NB4 (cell line): ENCODE data around the gene PFKFB3.

Experiments used
- CTCF ChIP-seq: IDR thresholded peaks from one replicate; pipeline ENCODE4 v1.5.1; 2012; ENCODE audit warnings: low read depth, low read length
- MAX ChIP-seq: IDR thresholded peaks from 2 replicates; pipeline ENCODE4 v1.6.1; 2011; ENCODE audit warnings: low read depth, low read length
- MYC ChIP-seq: IDR thresholded peaks from 2 replicates; pipeline ENCODE4 v1.6.1; 2011; ENCODE audit warnings: low read depth, low read length
- POLR2A ChIP-seq: IDR thresholded peaks from 2 replicates; pipeline ENCODE4 v1.6.1; 2011; ENCODE audit warnings: mild to moderate bottlenecking; ENCODE audit not compliant: insufficient read length; ENCODE audit errors: extremely low read depth

GRCh38 chr10:6274040-6274439 lies 71.3 kb downstream of the PFKFB3 start:
- no peak for TF ChIP-seq POLR2A
- no peak for TF ChIP-seq MYC
- no peak for TF ChIP-seq CTCF
- no peak for TF ChIP-seq MAX
